GM23248 (cell line): ENCODE measurements around the gene PIM1.

Experiments used
- EZH2 ChIP-seq: fragments of 200-600 bp; sonication (generic); IDR thresholded peaks from 2 replicates; pipeline ENCODE4 v1.6.1; 2018; ENCODE audit warnings: antibody characterized with exemption, mild to moderate bottlenecking; ENCODE audit not compliant: insufficient read depth, poor library complexity, severe bottlenecking
- EZH2phosphoT487 ChIP-seq: fragments of 200-600 bp; sonication (generic); IDR thresholded peaks from 2 replicates; pipeline ENCODE4 v1.6.1; 2018; ENCODE audit warnings: antibody characterized with exemption, moderate library complexity, mild to moderate bottlenecking, low read depth; ENCODE audit not compliant: insufficient read depth

GRCh38 chr6:37218061-37218460 lies 48.1 kb downstream of the PIM1 start:
- no peak for TF ChIP-seq EZH2
- no peak for TF ChIP-seq EZH2phosphoT487
